ENCODE data around the gene TFF3. TPM values are rescaled to one million over a fixed set of nuclear protein-coding genes. Genes with fewer than 3 reads are reported as not detected.

The TFF3 gene
- total and polyA plus RNA-seq, 2 of the 13 experiments (the other 11 are each of a cell fraction or from before 2014, with no cell fraction given) = 14.2 to 26.9 TPM

- TF ChIP-seq ZNF280D (CRISPR knock-in tag; IDR thresholded peaks at IDR 0.05) (no peak), KLF12 (CRISPR knock-in tag; IDR thresholded peaks at IDR 0.05; ENCODE audit: borderline replicate concordance) (no peak), NCOA1 (CRISPR knock-in tag; IDR thresholded peaks at IDR 0.05) (no peak), ZNF253 (CRISPR knock-in tag; IDR thresholded peaks at IDR 0.05; ENCODE audit: borderline replicate concordance) (no peak), KIAA2018 (CRISPR knock-in tag; IDR thresholded peaks at IDR 0.05; ENCODE audit: borderline replicate concordance) (no peak)
Observed at GRCh38 chr21:42346441-42346840, 31.2 kb upstream of the TFF3 start (continued).
